HepG2 (cell line): ENCODE measurements around the gene PDYN. TPM values are rescaled to one million over a fixed set of nuclear protein-coding genes. Genes with fewer than 3 reads are reported as not detected.
"Not testable (repeated sequence)": the region's sequence is repeated elsewhere in the genome, so short reads cannot be mapped to it uniquely, and the experiment has no call there.

ENCODE experiments used
- ATAC-seq: fragments of 200-7000 bp; cut with Tn5 transposase; 3 replicates; pipeline ENCODE4 v1.9.1; 2020; ENCODE audit warnings: mild to moderate bottlenecking, moderate library complexity
- BruUV-seq: library from RNA; stranded (reverse); fragments of 400-500 nt; replicated peaks from 2 replicates; lab custom pipeline; 2021; lab: Mats Ljungman, UMichigan
- CTCF ChIA-PET: fragments of 300-600 bp; formaldehyde crosslinking; extraction: SDS; loops from one replicate; lab custom pipeline; 2021; ENCODE audit warnings: low total read pairs, inconsistent platforms, low intra/inter-chr PET ratio; lab: Yijun Ruan, JAX
- POLR2A ChIA-PET: fragments of 350-600 bp; sonication (Branson Sonifier 250); formaldehyde crosslinking; loops from one replicate; lab custom pipeline; 2020; ENCODE audit warnings: antibody characterized with exemption, inconsistent platforms; lab: Yijun Ruan, JAX
- DNase-seq: peaks from one replicate; pipeline ENCODE4 v3.0.0-alpha.2; 2015; ENCODE audit warnings: low spot score
- FAIRE-seq: peaks from 3 replicates; lab custom pipeline; 2011; peaks lifted over from hg19 to GRCh38; lab: Jason Lieb, UNC
- H2AFZ ChIP-seq: one replicate; pipeline ENCODE4 v1.6.1; 2011; ENCODE audit warnings: low read length, inconsistent platforms
- H3K27ac ChIP-seq: fragments of 300-600 bp; 3 replicates; pipeline ENCODE4 v1.8.0; 2011; ENCODE audit warnings: mixed run types, mild to moderate bottlenecking, mixed read lengths, low read length, inconsistent platforms; ENCODE audit not compliant: insufficient read depth; ENCODE audit errors: extremely low read length
- H3K27me3 ChIP-seq, 2 experiments: fragments of 200-600 bp in 1 of 2; 2 replicates in 1 of 2; 3 replicates in 1 of 2; pipeline versions ENCODE4 v1.6.0 to v1.8.0; 2011; ENCODE audit warnings: low read length in 2 of 2, mild to moderate bottlenecking in 2 of 2, moderate library complexity in 2 of 2, inconsistent platforms in 1 of 2; ENCODE audit not compliant: insufficient read depth in 2 of 2, control insufficient read depth in 1 of 2
- H3K36me3 ChIP-seq, 2 experiments: fragments of 200-600 bp in 1 of 2; replicated peaks in 1 of 2; 2 replicates in 1 of 2; 3 replicates in 1 of 2; pipeline versions ENCODE4 v1.5.1 to v1.8.0; 2011; ENCODE audit warnings: low read length in 2 of 2, inconsistent platforms in 1 of 2; ENCODE audit not compliant: insufficient read depth in 2 of 2, control insufficient read depth in 1 of 2
- H3K4me1 ChIP-seq: 2 replicates; pipeline ENCODE4 v1.5.1; 2012; ENCODE audit warnings: low read length, inconsistent platforms; ENCODE audit not compliant: insufficient read depth
- H3K4me2 ChIP-seq: 2 replicates; pipeline ENCODE4 v1.6.0; 2011; ENCODE audit warnings: low read depth, low read length, inconsistent platforms
- H3K4me3 ChIP-seq, 3 experiments: fragments of 200-600 bp in 1 of 3; sonication (generic), shearing (Covaris generic) in 1 of 3; replicated peaks in 1 of 3; 2 replicates each; pipeline ENCODE4 v1.5.1; 2011 to 2016; ENCODE audit warnings: low read length in 3 of 3, inconsistent platforms in 2 of 3, low read depth in 2 of 3, mild to moderate bottlenecking in 2 of 3, control low read depth in 1 of 3, mixed read lengths in 1 of 3; ENCODE audit not compliant: insufficient read depth in 1 of 3
- H3K79me2 ChIP-seq: one replicate; pipeline ENCODE4 v1.6.1; 2011; ENCODE audit warnings: low read length, inconsistent platforms; ENCODE audit not compliant: insufficient read depth
- H3K9ac ChIP-seq: 2 replicates; pipeline ENCODE4 v1.6.0; 2011; ENCODE audit warnings: mild to moderate bottlenecking, low read depth, low read length, inconsistent platforms; ENCODE audit not compliant: insufficient read depth
- H3K9me3 ChIP-seq: 2 replicates; pipeline ENCODE4 v1.5.1; 2012; ENCODE audit warnings: mild to moderate bottlenecking, low read length
- H4K20me1 ChIP-seq: 2 replicates; pipeline ENCODE4 v1.6.0; 2011; ENCODE audit warnings: inconsistent platforms, mild to moderate bottlenecking, low read length, moderate library complexity; ENCODE audit not compliant: insufficient read depth
- CREB1 ChIP-seq, 2 experiments: fragments of 450-650 bp in 1 of 2; IDR thresholded peaks; 2 replicates each; pipeline ENCODE4 v1.6.1; 2016 to 2017; ENCODE audit warnings: control low read depth in 1 of 2, mild to moderate bottlenecking in 1 of 2, missing compliant biosample characterization in 1 of 2, missing genetic modification characterization in 1 of 2
- FOXP1 ChIP-seq, 2 experiments: fragments of 450-650 bp in 1 of 2; IDR thresholded peaks; 2 replicates each; pipeline ENCODE4 v1.6.1; 2017 to 2018; ENCODE audit warnings: antibody characterized with exemption in 1 of 2
- LCORL ChIP-seq, 2 experiments: fragments of 450-650 bp in 1 of 2; sonication (generic) in 1 of 2; formaldehyde crosslinking in 1 of 2; IDR thresholded peaks; 2 replicates each; pipeline versions ENCODE4 v1.5.0 to v1.6.1; 2017 to 2020; ENCODE audit warnings: antibody characterized with exemption in 1 of 2, missing genetic modification reagents in 1 of 2
- MNT ChIP-seq: fragments of 450-650 bp; IDR thresholded peaks from 2 replicates; pipeline ENCODE4 v1.6.1; 2016
- NFRKB ChIP-seq: fragments of 450-650 bp; IDR thresholded peaks from 2 replicates; pipeline ENCODE4 v1.6.1; 2017
- PHF21A ChIP-seq: sonication (generic); formaldehyde crosslinking; IDR thresholded peaks from 2 replicates; pipeline ENCODE4 v1.5.0; 2020; ENCODE audit warnings: mild to moderate bottlenecking, missing genetic modification reagents
- SOX6 ChIP-seq, 2 experiments: fragments of 450-650 bp in 1 of 2; sonication (generic) in 1 of 2; formaldehyde crosslinking in 1 of 2; IDR thresholded peaks; 2 replicates each; pipeline versions ENCODE4 v1.4.0 to v1.6.1; 2017 to 2020; ENCODE audit warnings: antibody characterized with exemption in 1 of 2, mild to moderate bottlenecking in 1 of 2, missing genetic modification reagents in 1 of 2
- TAF1 ChIP-seq: sonication (generic); formaldehyde crosslinking; IDR thresholded peaks from 2 replicates; pipeline ENCODE4 v1.4.0; 2020; ENCODE audit warnings: missing genetic modification reagents
- ZNF570 ChIP-seq: sonication (generic); formaldehyde crosslinking; IDR thresholded peaks from 2 replicates; pipeline ENCODE4 v1.4.0; 2020; ENCODE audit warnings: mild to moderate bottlenecking, missing genetic modification reagents, borderline replicate concordance
- ZNF749 ChIP-seq: sonication (generic); formaldehyde crosslinking; IDR thresholded peaks from 2 replicates; pipeline ENCODE4 v1.8.0; 2022; ENCODE audit warnings: mild to moderate bottlenecking, missing genetic modification reagents, moderate library complexity, borderline replicate concordance
- WGBS: methylation state at CpG from one replicate; pipeline ENCODE4 v1.1.6; 2017; ENCODE audit warnings: low lambda C conversion rate; 5-methylcytosine and 5-hydroxymethylcytosine counted together
- in situ Hi-C: cut with HindIII; loops from 2 replicates; pipeline ENCODE4 v1.10.0; 2017; ENCODE audit warnings: low pct_unique_long_range_greater_than_20kb; ENCODE audit not compliant: extremely low pct_ligation_motif_present
- intact Hi-C: fragments of 100-400 bp; cut with micrococcal nuclease; formaldehyde crosslinking; loops from one replicate; pipeline ENCODE4 v1.10.0; 2022; ENCODE audit not compliant: unreplicated experiment
- polyA plus RNA-seq, 8 experiments: library from polyadenylated mRNA; depleted of rRNA in 3 of 8; stranded (reverse) in 7 of 8; unstranded in 1 of 8; fragments of >200 nt; fragmentation: Illumina TruSeq in 4 of 8; extraction: Trizol in 4 of 8; gene quantifications; 2 replicates each; pipeline versions ENCODE4 v1.2.1 to v1.2.3, GENCODE V29; 2011 to 2016; ENCODE audit warnings: low read depth in 4 of 8, missing spikeins in 1 of 8, mixed read lengths in 1 of 8; ENCODE audit not compliant: insufficient read depth in 1 of 8
- total RNA-seq, 5 experiments: library from RNA; depleted of rRNA; stranded (reverse); fragments of >200 nt; fragmentation: Illumina TruSeq; extraction: Trizol; gene quantifications; 2 replicates each; pipeline ENCODE4 v1.2.3, GENCODE V29; 2016; ENCODE audit warnings: low read depth in 1 of 5
- TF ChIP-seq, protein P1 (sequence below): sonication (generic); formaldehyde crosslinking; IDR thresholded peaks from 2 replicates; pipeline ENCODE4 v1.4.0; 2020; ENCODE audit warnings: missing genetic modification reagents

PDYN gene
- total and polyA plus RNA-seq, 2 of the 13 experiments (the other 11 are each of a cell fraction or from before 2014, with no cell fraction given) = not detected

GRCh38 chr20:2036357-2036756, 42.5 kb upstream of the PDYN start:
- H3K27me3 ChIP-seq = peaks cover 0 to 11% of the 10 kb centered on the region in 2 experiments; a peak in 1 of 5 replicates
- in situ Hi-C loops, BruUV-seq: not testable (repeated sequence)

GRCh38 chr20:2032168-2032567, 38.3 kb upstream of the PDYN start:
- POLR2A ChIA-PET = no interaction called here
- no peak for FAIRE-seq
- H4K20me1 ChIP-seq = no peaks in the 10 kb centered on the region

More at GRCh38 chr20:2036357-2036756, 42.5 kb upstream of the PDYN start:
- H3K9me3 ChIP-seq; H3K4me3 ChIP-seq; H3K79me2 ChIP-seq; H3K4me2 ChIP-seq; FAIRE-seq; H3K27ac ChIP-seq; intact Hi-C loops; CTCF ChIA-PET; H3K4me1 ChIP-seq; POLR2A ChIA-PET; H3K9ac ChIP-seq; H4K20me1 ChIP-seq; H2AFZ ChIP-seq; H3K36me3 ChIP-seq; DNase-seq; ATAC-seq; TF ChIP-seq SOX6, LCORL, FOXP1 (CRISPR knock-in tag; IDR thresholded peaks at IDR 0.05): not testable (repeated sequence)
- 0 out of 2 replicates have a peak, but pooled peaks have one; percentile 44 for TF ChIP-seq SOX6 (IDR thresholded peaks at IDR 0.05)
- TF ChIP-seq LCORL (IDR thresholded peaks at IDR 0.05) = 0 out of 2 replicates have a peak, but pooled peaks have one; percentile 27
- TF ChIP-seq NFRKB = peak; percentile 43; the same call in 1 of the 2 replicates
- 0 out of 2 replicates have a peak, but pooled peaks have one; percentile 19 for TF ChIP-seq MNT
- 0 out of 2 replicates have a peak, but pooled peaks have one; percentile 18 for TF ChIP-seq FOXP1 (IDR thresholded peaks at IDR 0.05)
- WGBS = 66% methylated on average over 4 of the region's 4 CpGs

More at GRCh38 chr20:2032168-2032567, 38.3 kb upstream of the PDYN start:
- intact Hi-C loops = no loop called here
- Histone ChIP-seq H3K4me2 (no peak overlapping the region), H3K4me1 (no peaks in the 10 kb centered on the region), H3K27me3 (no peaks in the 10 kb centered on the region)
- TF ChIP-seq PHF21A (CRISPR knock-in tag) = no peak
- no peak for TF ChIP-seq ZNF749 (CRISPR knock-in tag)
- TF ChIP-seq, protein P1, sequence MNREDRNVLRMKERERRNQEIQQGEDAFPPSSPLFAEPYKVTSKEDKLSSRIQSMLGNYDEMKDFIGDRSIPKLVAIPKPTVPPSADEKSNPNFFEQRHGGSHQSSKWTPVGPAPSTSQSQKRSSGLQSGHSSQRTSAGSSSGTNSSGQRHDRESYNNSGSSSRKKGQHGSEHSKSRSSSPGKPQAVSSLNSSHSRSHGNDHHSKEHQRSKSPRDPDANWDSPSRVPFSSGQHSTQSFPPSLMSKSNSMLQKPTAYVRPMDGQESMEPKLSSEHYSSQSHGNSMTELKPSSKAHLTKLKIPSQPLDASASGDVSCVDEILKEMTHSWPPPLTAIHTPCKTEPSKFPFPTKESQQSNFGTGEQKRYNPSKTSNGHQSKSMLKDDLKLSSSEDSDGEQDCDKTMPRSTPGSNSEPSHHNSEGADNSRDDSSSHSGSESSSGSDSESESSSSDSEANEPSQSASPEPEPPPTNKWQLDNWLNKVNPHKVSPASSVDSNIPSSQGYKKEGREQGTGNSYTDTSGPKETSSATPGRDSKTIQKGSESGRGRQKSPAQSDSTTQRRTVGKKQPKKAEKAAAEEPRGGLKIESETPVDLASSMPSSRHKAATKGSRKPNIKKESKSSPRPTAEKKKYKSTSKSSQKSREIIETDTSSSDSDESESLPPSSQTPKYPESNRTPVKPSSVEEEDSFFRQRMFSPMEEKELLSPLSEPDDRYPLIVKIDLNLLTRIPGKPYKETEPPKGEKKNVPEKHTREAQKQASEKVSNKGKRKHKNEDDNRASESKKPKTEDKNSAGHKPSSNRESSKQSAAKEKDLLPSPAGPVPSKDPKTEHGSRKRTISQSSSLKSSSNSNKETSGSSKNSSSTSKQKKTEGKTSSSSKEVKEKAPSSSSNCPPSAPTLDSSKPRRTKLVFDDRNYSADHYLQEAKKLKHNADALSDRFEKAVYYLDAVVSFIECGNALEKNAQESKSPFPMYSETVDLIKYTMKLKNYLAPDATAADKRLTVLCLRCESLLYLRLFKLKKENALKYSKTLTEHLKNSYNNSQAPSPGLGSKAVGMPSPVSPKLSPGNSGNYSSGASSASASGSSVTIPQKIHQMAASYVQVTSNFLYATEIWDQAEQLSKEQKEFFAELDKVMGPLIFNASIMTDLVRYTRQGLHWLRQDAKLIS (CRISPR knock-in tag) = no peak
- peak; percentile 61; the same call in 1 of the 2 replicates for TF ChIP-seq CREB1 (IDR thresholded peaks at IDR 0.05)
- TF ChIP-seq CREB1 (CRISPR knock-in tag; IDR thresholded peaks at IDR 0.05) = no peak
- no peak for TF ChIP-seq ZNF570 (CRISPR knock-in tag)
- TF ChIP-seq TAF1 (CRISPR knock-in tag) = no peak
- TF ChIP-seq, all 625 proteins: peak for 1
- BruUV-seq = no TSS peak
- H3K27ac ChIP-seq = no peak overlapping the region
- H3K4me3 ChIP-seq = no peak overlapping the region
- H3K79me2 ChIP-seq = no peaks in the 10 kb centered on the region
- no peaks in the 10 kb centered on the region for H3K36me3 ChIP-seq
- 1% methylated on average over 5 of the region's 5 CpGs for WGBS
- no peak overlapping the region for H3K9ac ChIP-seq
- CTCF ChIA-PET = no interaction called here
- no peak for DNase-seq
- in situ Hi-C loops = no loop called here
- H3K9me3 ChIP-seq = no peaks in the 10 kb centered on the region
- no peak for ATAC-seq
- no peak overlapping the region for H2AFZ ChIP-seq
